GM19239 (cell line): ENCODE measurements around the gene TMIGD2.
"Not testable (repeated sequence)": the region's sequence is repeated elsewhere in the genome, so short reads cannot be mapped to it uniquely, and the experiment has no call there.

ENCODE experiments used
- DNase-seq: peaks from one replicate; pipeline ENCODE4 v3.0.0; 2011; ENCODE audit warnings: low spot score; ENCODE audit not compliant: insufficient read length
- FAIRE-seq: peaks from 2 replicates; lab custom pipeline; 2011; peaks lifted over from hg19 to GRCh38; lab: Jason Lieb, UNC

The TMIGD2 gene, protein sequence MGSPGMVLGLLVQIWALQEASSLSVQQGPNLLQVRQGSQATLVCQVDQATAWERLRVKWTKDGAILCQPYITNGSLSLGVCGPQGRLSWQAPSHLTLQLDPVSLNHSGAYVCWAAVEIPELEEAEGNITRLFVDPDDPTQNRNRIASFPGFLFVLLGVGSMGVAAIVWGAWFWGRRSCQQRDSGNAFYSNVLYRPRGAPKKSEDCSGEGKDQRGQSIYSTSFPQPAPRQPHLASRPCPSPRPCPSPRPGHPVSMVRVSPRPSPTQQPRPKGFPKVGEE

DNA sequence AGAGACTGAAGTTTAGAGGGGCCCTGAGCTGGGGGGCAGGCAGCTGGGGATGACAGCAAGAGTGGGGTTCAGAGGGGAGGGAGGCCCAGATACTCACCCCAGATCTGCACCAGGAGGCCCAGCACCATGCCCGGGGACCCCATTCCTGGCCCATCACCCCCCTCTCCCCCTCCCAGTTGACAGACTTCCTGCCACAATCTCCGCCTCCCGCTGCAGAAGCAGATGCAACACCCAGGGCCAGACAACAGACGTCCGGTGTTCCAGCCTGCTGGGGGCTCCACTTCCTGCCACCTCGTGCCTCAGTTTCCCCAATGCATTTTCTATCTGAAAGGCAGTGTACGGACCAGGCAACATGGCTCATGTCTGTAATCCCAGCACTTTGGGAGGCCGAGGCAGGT lies at the start of gene TMIGD2:
TSS of gene TMIGD2 (minus strand) at position 147 of the 398 bp plus-strand sequence. CDS start at position 143, 4 bp downstream.
- FAIRE-seq (no peak), DNase-seq (no peak)

DNA sequence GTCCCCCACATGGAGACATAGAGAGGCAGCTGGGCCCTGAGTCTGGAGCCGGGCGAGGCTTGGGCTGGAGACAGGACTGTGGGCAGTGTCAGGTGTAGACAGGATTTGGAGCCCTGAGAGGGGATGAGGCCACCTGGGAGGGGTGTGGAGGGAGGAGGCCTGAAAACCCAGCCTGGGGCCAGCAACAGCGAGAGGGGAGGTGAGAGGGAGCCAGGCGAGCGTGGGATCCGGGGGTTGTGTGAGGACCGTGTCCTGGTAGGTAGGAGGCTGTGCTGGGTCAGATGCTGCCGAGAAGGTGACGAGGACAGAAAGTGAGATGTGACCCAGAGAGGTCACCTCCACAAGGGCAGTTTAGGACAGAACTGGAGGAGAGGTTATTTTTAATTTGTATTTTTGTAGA lies 48.5 kb upstream of the TMIGD2 start:
- FAIRE-seq = no peak
- DNase-seq = no peak

- DNase-seq = no peak
- FAIRE-seq = no peak
Measured at GRCh38 chr19:4350111-4350510, 47.9 kb upstream of the TMIGD2 start.

GRCh38 chr19:4349225-4349624 lies 47.0 kb upstream of the TMIGD2 start:
- FAIRE-seq, DNase-seq: not testable (repeated sequence)

DNA sequence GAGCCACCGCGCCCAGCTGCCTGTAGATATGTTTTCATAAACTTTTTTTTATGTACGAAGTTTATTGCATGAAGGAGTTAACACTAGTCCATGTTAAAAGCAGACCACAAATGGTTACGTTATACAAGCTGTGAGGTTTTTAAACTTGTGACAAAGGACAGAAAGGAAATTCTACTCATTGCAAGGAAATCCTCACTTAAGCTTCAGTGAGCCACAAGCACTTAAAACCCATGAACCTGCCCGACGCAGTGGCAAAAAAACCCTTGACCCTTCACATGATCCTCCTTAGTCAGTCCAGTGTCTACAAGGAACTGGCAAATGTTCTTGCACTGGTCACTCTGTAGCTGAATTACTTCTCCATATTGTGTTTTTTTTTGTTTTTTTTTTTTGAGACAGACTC lies 45.3 kb upstream of the TMIGD2 start:
- FAIRE-seq (no peak), DNase-seq (no peak)

- no peak for FAIRE-seq
Measured at GRCh38 chr19:4346020-4346383, 43.8 kb upstream of the TMIGD2 start.

DNA sequence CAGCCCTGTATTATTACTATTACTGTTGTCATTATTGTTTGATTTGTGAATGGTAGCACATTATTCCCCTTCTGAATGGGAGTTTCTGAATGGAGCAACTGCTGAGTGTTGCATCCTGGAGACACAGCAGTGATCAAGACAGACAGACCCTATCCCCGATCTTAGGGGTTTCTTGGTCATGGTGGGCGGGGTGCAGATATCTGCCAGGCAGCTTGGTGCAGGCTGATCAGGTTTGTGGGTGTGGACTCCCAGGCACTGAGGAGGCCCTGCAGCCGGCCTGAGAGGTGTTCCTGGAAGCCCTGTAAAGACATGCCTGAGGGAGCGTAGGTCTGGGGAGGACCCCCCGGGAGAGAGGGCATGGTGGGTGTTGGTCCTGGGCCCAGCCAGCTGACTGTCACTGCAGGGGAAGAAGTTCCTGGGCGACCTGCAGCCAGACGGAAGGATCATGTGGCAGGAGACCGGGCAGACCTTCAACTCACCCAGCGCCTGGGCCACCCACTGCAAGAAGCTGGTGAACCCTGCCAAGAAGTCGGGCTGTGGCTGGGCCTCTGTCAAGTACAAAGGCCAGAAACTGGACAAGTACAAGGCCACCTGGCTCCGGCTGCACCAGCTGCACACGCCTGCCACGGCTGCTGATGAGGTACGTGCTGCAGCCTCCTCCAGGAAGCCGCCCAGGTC lies 43.3 kb upstream of the TMIGD2 start:
- no peak for DNase-seq
- no peak for FAIRE-seq

More at GRCh38 chr19:4346020-4346383, 43.8 kb upstream of the TMIGD2 start:
- no peak for DNase-seq

- FAIRE-seq (peak; percentile 26), DNase-seq (peak; percentile 91)
Measured at GRCh38 chr19:4343370-4344307, 41.5 kb upstream of the TMIGD2 start, which contains the start of gene MPND. TSS of gene MPND (plus strand) at chr19:4343562. CDS start at chr19:4343594, 32 bp downstream.

- DNase-seq (peak; percentile 89), FAIRE-seq (peak; percentile 99)
Measured at GRCh38 chr19:4342615-4343369, 40.6 kb upstream of the TMIGD2 start.

DNA sequence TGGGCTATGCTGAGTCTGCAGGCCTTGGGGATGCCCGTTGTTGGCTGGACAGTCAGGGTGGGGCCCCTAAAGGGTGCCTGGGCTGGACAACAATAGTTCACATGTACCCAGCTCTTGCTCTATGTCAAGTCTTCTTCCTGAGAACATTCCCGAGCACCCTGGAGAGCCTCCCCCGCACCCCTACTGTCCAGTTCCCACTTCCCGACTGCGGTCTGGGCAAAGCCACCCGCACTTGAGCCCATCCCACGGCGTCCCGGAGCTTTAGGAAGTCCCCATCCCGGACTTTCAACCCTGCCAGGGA lies 40.1 kb upstream of the TMIGD2 start:
- no peak for FAIRE-seq
- no peak for DNase-seq

- FAIRE-seq (peak; percentile 49), DNase-seq (peak; percentile 13)
Measured at GRCh38 chr19:4338441-4339355, 36.5 kb upstream of the TMIGD2 start, which contains the start of gene STAP2. TSS of gene STAP2 (minus strand) at chr19:4338827. CDS start at chr19:4338753, 74 bp downstream.

- DNase-seq = no peak
- FAIRE-seq = peak; percentile 53
Measured at GRCh38 chr19:4337906-4338440, 35.8 kb upstream of the TMIGD2 start.

GRCh38 chr19:4334929-4335570 lies 32.9 kb upstream of the TMIGD2 start:
- DNase-seq (no peak), FAIRE-seq (no peak)

DNA sequence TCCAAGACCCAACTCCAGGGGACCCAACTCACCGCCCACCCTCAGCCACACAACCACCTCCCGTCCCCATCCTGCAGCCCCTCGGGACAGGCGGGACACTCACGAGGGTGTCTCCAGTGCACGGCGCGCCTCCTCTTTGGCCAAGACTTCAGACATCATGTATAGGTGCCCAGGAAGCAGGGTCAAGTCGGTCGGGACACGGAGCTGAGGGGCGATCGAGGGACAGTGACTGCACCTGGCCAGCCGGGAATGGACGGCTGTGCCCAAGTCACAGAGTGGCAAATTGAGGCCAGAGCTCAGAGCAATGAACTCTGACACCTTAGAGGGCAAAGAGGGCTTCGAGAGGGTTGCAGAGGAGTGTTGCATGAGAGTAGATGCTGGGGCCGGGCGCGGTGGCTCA lies 27.7 kb upstream of the TMIGD2 start:
- FAIRE-seq = no peak
- no peak for DNase-seq

DNA sequence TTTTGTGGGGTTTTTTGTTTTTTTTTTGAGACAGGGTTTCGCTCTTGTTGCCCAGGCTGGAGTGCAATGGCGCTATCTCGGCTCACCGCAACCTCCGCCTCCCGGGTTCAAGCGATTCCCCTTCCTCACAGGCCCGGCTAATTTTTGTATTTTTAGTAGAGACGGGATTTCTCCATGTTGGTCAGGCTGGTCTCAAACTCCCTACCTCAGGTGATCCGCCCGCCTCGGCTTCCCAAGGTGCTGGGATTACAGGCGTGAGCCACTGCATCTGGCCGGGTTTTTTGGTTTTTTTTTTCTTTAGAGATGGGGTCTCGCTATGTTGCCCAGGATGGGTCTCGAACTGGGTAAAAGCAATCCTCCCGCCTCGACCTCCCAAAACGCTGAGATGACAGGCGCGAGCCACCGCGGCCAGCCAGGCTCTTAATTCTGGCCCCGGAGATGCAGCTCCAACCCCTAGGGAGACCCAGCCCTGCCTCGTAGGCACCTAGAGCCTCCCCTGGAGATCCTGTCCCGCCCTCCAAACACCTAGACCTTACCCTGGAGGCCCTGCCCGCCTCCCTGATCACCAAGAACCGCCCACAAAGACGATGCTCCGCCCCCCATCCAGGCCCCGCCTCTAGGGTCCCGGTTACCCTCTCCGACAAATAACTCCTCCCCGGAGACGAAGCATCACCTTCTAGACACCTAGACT lies 26.9 kb upstream of the TMIGD2 start:
- FAIRE-seq = peak; percentile 91
- not testable (repeated sequence) for DNase-seq

GRCh38 chr19:4328243-4328990 lies 26.2 kb upstream of the TMIGD2 start:
- DNase-seq (peak; percentile 88), FAIRE-seq (peak; percentile 97)

GRCh38 chr19:4327877-4328242 lies 25.7 kb upstream of the TMIGD2 start:
- FAIRE-seq (no peak), DNase-seq (no peak)
